Measurements from ENCODE around the gene ADCY10.

The ADCY10 gene

DNA sequence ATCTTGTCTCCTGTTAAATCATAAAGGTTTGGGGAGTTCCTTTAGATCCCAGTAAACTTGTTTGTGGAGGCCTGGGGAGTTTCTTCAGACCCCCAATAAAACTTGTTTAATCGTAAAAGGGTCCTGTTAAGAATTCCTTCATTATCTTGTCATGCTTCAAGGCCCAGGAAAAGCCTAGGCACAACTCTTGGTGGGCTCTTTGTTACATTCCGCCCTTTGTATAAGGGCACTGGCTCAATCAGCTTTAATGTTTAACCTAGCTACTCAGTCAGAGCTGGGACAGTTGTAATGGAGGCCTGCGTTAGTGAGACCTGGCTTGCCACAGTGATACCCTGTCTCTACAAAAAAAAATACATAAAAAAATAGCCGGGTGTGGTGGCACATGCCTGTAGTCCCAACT lies 115.0 kb downstream of the ADCY10 start:
- DNase-seq (ENCODE audit: low spot score) (no peak), ATAC-seq (ENCODE audit: low read depth) (no peak)
- Histone ChIP-seq H3K27me3 (ENCODE audit: insufficient read depth, poor library complexity, severe bottlenecking) (no peaks in the 10 kb centered on the region), H3K4me3 (ENCODE audit: severe bottlenecking) (no peak overlapping the region), H3K4me1 (ENCODE audit: insufficient read depth, poor library complexity, severe bottlenecking) (peaks cover 40% of the 10 kb centered on the region), H3K27ac (ENCODE audit: poor library complexity, severe bottlenecking) (peak overlapping the region; percentile 93), H3K9me3 (ENCODE audit: severe bottlenecking) (no peaks in the 10 kb centered on the region), H3K36me3 (ENCODE audit: low read depth) (no peaks in the 10 kb centered on the region)
- TF ChIP-seq, protein P1, sequence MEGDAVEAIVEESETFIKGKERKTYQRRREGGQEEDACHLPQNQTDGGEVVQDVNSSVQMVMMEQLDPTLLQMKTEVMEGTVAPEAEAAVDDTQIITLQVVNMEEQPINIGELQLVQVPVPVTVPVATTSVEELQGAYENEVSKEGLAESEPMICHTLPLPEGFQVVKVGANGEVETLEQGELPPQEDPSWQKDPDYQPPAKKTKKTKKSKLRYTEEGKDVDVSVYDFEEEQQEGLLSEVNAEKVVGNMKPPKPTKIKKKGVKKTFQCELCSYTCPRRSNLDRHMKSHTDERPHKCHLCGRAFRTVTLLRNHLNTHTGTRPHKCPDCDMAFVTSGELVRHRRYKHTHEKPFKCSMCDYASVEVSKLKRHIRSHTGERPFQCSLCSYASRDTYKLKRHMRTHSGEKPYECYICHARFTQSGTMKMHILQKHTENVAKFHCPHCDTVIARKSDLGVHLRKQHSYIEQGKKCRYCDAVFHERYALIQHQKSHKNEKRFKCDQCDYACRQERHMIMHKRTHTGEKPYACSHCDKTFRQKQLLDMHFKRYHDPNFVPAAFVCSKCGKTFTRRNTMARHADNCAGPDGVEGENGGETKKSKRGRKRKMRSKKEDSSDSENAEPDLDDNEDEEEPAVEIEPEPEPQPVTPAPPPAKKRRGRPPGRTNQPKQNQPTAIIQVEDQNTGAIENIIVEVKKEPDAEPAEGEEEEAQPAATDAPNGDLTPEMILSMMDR (IDR thresholded peaks at IDR 0.05; ENCODE audit: poor library complexity, severe bottlenecking): no peak

DNA sequence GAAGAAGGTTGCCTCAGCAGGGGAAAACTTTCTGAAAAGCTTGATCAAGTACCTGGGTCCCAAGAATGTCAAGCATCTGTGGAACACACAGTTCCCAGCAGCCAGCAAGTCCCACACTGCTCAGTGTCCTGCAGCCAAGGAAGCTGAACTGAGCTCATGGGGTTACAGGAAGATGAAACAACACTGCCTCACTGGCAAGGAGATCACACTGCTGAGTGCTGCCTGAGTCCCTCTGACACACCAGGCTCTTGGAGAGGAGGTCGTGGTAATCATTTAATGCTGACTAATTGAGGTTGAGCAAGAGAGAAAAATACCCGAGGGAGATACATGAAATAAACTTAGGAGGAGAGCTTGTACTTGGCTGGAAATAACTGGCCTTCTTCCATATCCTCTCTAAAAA lies 116.9 kb downstream of the ADCY10 start:
- Histone ChIP-seq H3K4me3 (ENCODE audit: severe bottlenecking) (no peak overlapping the region), H3K9me3 (ENCODE audit: severe bottlenecking) (no peaks in the 10 kb centered on the region), H3K4me1 (ENCODE audit: insufficient read depth, poor library complexity, severe bottlenecking) (peaks cover 44% of the 10 kb centered on the region), H3K36me3 (ENCODE audit: low read depth) (no peaks in the 10 kb centered on the region), H3K27me3 (ENCODE audit: insufficient read depth, poor library complexity, severe bottlenecking) (no peaks in the 10 kb centered on the region), H3K27ac (ENCODE audit: poor library complexity, severe bottlenecking) (peak overlapping the region; percentile 93)
- TF ChIP-seq, protein P1 (IDR thresholded peaks at IDR 0.05; ENCODE audit: poor library complexity, severe bottlenecking): peak; percentile 36
- DNase-seq (ENCODE audit: low spot score) (peak; percentile 87), ATAC-seq (ENCODE audit: low read depth) (peak; percentile 95)

- H3K27me3 ChIP-seq (ENCODE audit: insufficient read depth, poor library complexity, severe bottlenecking): no peaks in the 10 kb centered on the region
- H3K4me1 ChIP-seq (ENCODE audit: insufficient read depth, poor library complexity, severe bottlenecking): peaks cover 45% of the 10 kb centered on the region
- TF ChIP-seq, protein P1 (IDR thresholded peaks at IDR 0.05; ENCODE audit: poor library complexity, severe bottlenecking): no peak
- no peak for DNase-seq (ENCODE audit: low spot score)
- ATAC-seq (ENCODE audit: low read depth): peak; percentile 64
- no peak overlapping the region for H3K4me3 ChIP-seq (ENCODE audit: severe bottlenecking)
- H3K9me3 ChIP-seq (ENCODE audit: severe bottlenecking): no peaks in the 10 kb centered on the region
- H3K36me3 ChIP-seq (ENCODE audit: low read depth): no peaks in the 10 kb centered on the region
- peak overlapping the region; percentile 93 for H3K27ac ChIP-seq (ENCODE audit: poor library complexity, severe bottlenecking)
Measured at GRCh38 chr1:167795810-167796740, 117.9 kb downstream of the ADCY10 start.

GRCh38 chr1:167794043-167794442 lies 119.9 kb downstream of the ADCY10 start:
- ATAC-seq (ENCODE audit: low read depth) (no peak), DNase-seq (ENCODE audit: low spot score) (no peak)
- H3K36me3 ChIP-seq (ENCODE audit: low read depth): no peaks in the 10 kb centered on the region

More at GRCh38 chr1:167794043-167794442, 119.9 kb downstream of the ADCY10 start:
- Histone ChIP-seq H3K4me1 (ENCODE audit: insufficient read depth, poor library complexity, severe bottlenecking) (peaks cover 58% of the 10 kb centered on the region), H3K27ac (ENCODE audit: poor library complexity, severe bottlenecking) (peak overlapping the region; percentile 30), H3K4me3 (ENCODE audit: severe bottlenecking) (no peak overlapping the region), H3K27me3 (ENCODE audit: insufficient read depth, poor library complexity, severe bottlenecking) (no peaks in the 10 kb centered on the region), H3K9me3 (ENCODE audit: severe bottlenecking) (no peaks in the 10 kb centered on the region)
- TF ChIP-seq, protein P1 (IDR thresholded peaks at IDR 0.05; ENCODE audit: poor library complexity, severe bottlenecking): no peak

Data from RWPE2 (cell line).